Hepatocyte (in vitro differentiated cells): ENCODE results near the gene HELZ2. TPM values are rescaled to one million over a fixed set of nuclear protein-coding genes. Genes with fewer than 3 reads are reported as not detected.

Experiments used
- DNase-seq: peaks from one replicate; pipeline ENCODE4 v3.0.0-alpha.2; 2016; ENCODE audit warnings: low spot score
- H2AFZ ChIP-seq: fragments of 200-600 bp; sonication (generic); 2 replicates; pipeline ENCODE4 v1.6.0; 2016; ENCODE audit warnings: antibody characterized with exemption, mild to moderate bottlenecking
- H3K27ac ChIP-seq: fragments of 200-600 bp; sonication (generic); 2 replicates; pipeline ENCODE4 v1.5.1; 2016; ENCODE audit warnings: mild to moderate bottlenecking
- H3K27me3 ChIP-seq: fragments of 200-600 bp; sonication (generic); 2 replicates; pipeline ENCODE4 v1.6.1; 2016
- H3K36me3 ChIP-seq: fragments of 200-600 bp; sonication (generic); replicated peaks from 2 replicates; pipeline ENCODE4 v1.5.1; 2016; ENCODE audit warnings: low read depth; ENCODE audit not compliant: insufficient read depth
- H3K4me1 ChIP-seq: fragments of 200-600 bp; sonication (generic); 2 replicates; pipeline ENCODE4 v1.5.1; 2016; ENCODE audit warnings: mild to moderate bottlenecking, moderate library complexity; ENCODE audit not compliant: insufficient read depth
- H3K4me2 ChIP-seq: fragments of 200-600 bp; sonication (generic); 2 replicates; pipeline ENCODE4 v1.6.0; 2016
- H3K4me3 ChIP-seq: fragments of 200-600 bp; sonication (generic); 2 replicates; pipeline ENCODE4 v1.5.1; 2016; ENCODE audit warnings: mild to moderate bottlenecking
- H3K79me2 ChIP-seq: fragments of 200-600 bp; sonication (generic); 2 replicates; pipeline ENCODE4 v1.6.0; 2017; ENCODE audit warnings: mild to moderate bottlenecking
- H3K9me2 ChIP-seq: fragments of 200-600 bp; sonication (generic); replicated peaks from 2 replicates; pipeline ENCODE4 v1.6.0; 2017; ENCODE audit warnings: mild to moderate bottlenecking; ENCODE audit not compliant: insufficient read depth
- H3K9me3 ChIP-seq: fragments of 200-600 bp; sonication (generic); 2 replicates; pipeline ENCODE4 v1.5.1; 2016; ENCODE audit warnings: low read depth, mild to moderate bottlenecking
- H4K20me1 ChIP-seq: fragments of 200-600 bp; sonication (generic); 2 replicates; pipeline ENCODE4 v1.6.0; 2016; ENCODE audit warnings: mild to moderate bottlenecking; ENCODE audit not compliant: insufficient read depth, poor library complexity, severe bottlenecking
- EZH2 ChIP-seq: fragments of 200-600 bp; sonication (generic); IDR thresholded peaks from 2 replicates; pipeline ENCODE4 v1.6.1; 2016; ENCODE audit warnings: antibody characterized with exemption, mild to moderate bottlenecking, borderline replicate concordance
- EZH2phosphoT487 ChIP-seq: fragments of 200-600 bp; sonication (generic); IDR thresholded peaks from one replicate; pipeline ENCODE4 v1.6.1; 2018; ENCODE audit warnings: antibody characterized with exemption, mild to moderate bottlenecking, low read depth, moderate library complexity; ENCODE audit not compliant: unreplicated experiment, severe bottlenecking
- WGBS: methylation state at CpG from one replicate; pipeline ENCODE4 v1.1.6; 2016; ENCODE audit warnings: low lambda C conversion rate; ENCODE audit errors: missing lambda C conversion rate; 5-methylcytosine and 5-hydroxymethylcytosine counted together
- polyA plus RNA-seq: library from polyadenylated mRNA; unstranded; fragments of >200 nt; fragmentation: Nextera tagmentation; extraction: Ambion mirVana; gene quantifications from 2 replicates; pipeline ENCODE4 v1.2.1, GENCODE V29; 2016
- total RNA-seq: library from RNA; depleted of rRNA; stranded (reverse); fragments of >200 nt; gene quantifications from 2 replicates; pipeline ENCODE4 v1.2.3, GENCODE V29; 2014
- TF ChIP-seq, protein P1 (sequence below): fragments of 200-600 bp; sonication (generic); IDR thresholded peaks from 2 replicates; pipeline ENCODE4 v1.5.1; 2016; ENCODE audit warnings: antibody characterized with exemption, mild to moderate bottlenecking; ENCODE audit not compliant: poor library complexity

HELZ2 gene
- total and polyA plus RNA-seq, 2 experiments from 2014 or later = 4.6 to 17.0 TPM

DNA sequence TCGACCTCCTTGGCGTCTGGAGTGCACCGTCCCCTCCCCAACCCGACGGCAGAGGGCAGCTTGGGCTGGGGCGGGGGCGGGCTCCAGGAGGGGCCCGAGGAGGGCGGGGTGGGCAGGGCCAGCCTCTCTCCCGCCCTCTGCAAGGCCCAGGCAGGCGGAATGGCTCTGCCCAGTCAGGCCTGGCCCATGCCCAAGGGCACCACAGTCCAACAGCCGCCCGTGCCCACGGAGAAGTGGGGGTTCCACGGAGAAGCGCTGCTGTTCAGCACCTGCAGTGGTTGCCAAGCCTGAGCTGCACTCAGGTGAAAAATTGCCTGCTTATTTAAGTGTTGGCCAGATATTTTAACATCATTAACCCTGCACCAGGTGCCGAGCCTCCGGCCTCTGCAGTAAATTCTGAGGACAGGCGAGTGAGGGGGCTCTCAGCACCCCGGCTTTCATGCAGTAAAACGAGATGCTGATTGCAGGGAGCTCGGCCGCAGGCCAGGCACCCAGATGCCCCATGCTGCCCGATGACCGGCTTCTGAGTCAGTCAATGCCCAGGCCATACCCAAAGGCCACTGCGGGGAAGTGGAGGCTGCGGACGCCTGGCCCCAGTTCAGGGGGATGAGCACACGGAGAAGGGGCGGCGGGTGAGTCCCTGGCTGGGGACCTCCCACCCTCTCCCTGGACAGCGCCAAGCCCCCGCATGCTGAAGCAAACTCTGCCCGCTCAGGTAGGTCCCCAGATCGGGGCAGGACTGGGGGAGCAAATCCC lies 26.1 kb downstream of the HELZ2 start, which contains the start of gene SRMS:
TSS of gene SRMS (minus strand) at position 25 of the 756 bp plus-strand sequence. CDS start 286 bp downstream, outside the sequence.
- Histone ChIP-seq H2AFZ (no peak within 1 kb of the TSS), H3K27ac (no peak within 1 kb of the TSS), H3K4me1 (no peaks in the 10 kb centered on the region), H3K4me2 (no peak within 1 kb of the TSS), H4K20me1 (no peaks in the 10 kb centered on the region), H3K4me3 (no peak within 1 kb of the TSS), H3K27me3 (no peaks in the 10 kb centered on the region), H3K79me2 (no peaks in the 10 kb centered on the region), H3K9me2 (no peaks in the 10 kb centered on the region), H3K36me3 (no peaks in the 10 kb centered on the region), H3K9me3 (no peaks in the 10 kb centered on the region)
- 84% methylated on average over 27 of the region's 35 CpGs for WGBS
- no peak for TF ChIP-seq EZH2
- TF ChIP-seq EZH2phosphoT487 = no peak
- TF ChIP-seq, protein P1, sequence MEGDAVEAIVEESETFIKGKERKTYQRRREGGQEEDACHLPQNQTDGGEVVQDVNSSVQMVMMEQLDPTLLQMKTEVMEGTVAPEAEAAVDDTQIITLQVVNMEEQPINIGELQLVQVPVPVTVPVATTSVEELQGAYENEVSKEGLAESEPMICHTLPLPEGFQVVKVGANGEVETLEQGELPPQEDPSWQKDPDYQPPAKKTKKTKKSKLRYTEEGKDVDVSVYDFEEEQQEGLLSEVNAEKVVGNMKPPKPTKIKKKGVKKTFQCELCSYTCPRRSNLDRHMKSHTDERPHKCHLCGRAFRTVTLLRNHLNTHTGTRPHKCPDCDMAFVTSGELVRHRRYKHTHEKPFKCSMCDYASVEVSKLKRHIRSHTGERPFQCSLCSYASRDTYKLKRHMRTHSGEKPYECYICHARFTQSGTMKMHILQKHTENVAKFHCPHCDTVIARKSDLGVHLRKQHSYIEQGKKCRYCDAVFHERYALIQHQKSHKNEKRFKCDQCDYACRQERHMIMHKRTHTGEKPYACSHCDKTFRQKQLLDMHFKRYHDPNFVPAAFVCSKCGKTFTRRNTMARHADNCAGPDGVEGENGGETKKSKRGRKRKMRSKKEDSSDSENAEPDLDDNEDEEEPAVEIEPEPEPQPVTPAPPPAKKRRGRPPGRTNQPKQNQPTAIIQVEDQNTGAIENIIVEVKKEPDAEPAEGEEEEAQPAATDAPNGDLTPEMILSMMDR = no peak
- DNase-seq = no peak

DNA sequence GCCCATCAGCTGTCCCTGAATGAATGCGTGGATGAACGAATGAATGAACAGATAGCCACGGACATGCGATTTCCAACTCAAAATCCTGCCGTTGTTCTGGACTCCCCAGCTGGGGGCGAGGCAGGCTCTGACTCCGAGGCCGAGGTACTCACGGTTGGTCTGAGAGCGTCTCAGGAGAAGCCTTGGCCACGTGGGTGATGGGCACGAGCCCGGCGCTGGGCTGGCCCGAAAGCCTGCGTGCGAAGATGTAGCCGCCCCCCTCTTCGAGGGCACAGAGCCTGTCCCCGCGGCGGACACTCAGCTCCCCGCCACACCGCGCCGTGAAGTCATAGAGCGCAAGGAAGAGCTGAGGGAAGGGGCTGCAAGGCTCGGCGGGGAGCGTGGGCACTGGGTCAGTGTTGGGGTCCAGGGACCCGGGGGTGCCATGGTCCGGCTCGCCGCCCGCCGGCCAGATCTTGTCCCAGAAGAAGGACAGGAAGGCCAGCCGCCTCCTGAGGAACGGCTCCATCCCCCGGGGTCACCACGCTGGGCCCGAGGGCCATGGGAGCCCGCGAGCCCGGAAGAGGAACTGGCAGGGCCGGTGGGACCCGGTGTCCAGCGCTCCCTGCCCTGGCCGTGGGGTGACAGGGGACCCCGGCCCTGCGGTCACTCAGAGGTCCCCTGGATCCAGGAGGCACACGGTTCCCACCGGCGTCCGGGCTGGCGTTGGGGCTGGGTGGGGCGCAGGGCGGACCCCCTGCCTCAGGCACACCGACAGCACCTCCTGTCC lies 26.9 kb downstream of the HELZ2 start:
- H4K20me1 ChIP-seq = no peaks in the 10 kb centered on the region
- H3K4me1 ChIP-seq = no peaks in the 10 kb centered on the region
- no peaks in the 10 kb centered on the region for H3K9me2 ChIP-seq
- H3K79me2 ChIP-seq = no peaks in the 10 kb centered on the region
- H3K27me3 ChIP-seq = no peaks in the 10 kb centered on the region
- H3K27ac ChIP-seq = no peak overlapping the region
- H3K4me2 ChIP-seq = no peak overlapping the region
- no peaks in the 10 kb centered on the region for H3K36me3 ChIP-seq
- 82% methylated on average over 33 of the region's 58 CpGs for WGBS
- DNase-seq = no peak
- no peak for TF ChIP-seq EZH2phosphoT487
- no peak for TF ChIP-seq EZH2
- TF ChIP-seq, protein P1 = no peak
- no peak overlapping the region for H2AFZ ChIP-seq
- no peaks in the 10 kb centered on the region for H3K9me3 ChIP-seq
- no peak overlapping the region for H3K4me3 ChIP-seq

DNA sequence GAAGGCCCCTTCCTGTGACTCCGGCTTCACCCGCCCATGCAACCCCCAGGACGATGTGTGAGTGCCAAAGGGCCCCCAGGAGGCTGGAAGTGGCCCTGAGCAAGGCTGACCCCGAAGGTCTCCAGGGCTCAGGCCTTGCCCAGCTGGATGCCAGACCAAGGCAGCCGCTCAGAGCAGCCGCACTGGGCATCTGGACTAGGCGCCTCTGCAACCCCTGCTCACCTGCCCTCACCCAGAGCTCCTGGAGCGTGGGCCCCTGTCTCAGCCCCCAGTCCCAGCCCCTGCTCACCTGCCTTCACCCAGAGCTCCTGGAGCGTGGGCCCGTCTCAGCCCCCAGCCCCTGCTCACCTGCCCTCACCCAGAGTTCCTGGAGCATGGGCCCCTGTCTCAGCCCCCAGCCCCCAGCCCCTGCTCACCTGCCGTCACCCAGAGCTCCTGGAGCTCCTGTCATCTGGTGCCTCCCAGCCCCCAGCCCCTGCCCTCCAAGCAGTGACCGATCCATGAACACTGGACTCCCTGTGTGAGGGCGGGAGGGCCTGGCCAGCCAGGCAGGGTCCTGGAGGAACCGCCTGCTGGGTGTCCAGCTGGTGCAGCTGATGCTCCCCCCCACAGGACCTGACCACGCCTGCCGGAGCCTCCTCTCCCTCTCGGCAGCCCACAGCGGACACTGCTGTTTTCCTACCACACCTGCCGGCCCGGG lies 27.6 kb downstream of the HELZ2 start:
- no peaks in the 10 kb centered on the region for H3K27me3 ChIP-seq
- no peak overlapping the region for H3K27ac ChIP-seq
- 82% methylated on average over 15 of the region's 20 CpGs for WGBS

More for the DNA sequence above, 27.6 kb downstream of the HELZ2 start:
- Histone ChIP-seq H3K9me2 (no peaks in the 10 kb centered on the region), H3K4me2 (no peak overlapping the region), H3K4me3 (no peak overlapping the region), H3K4me1 (no peaks in the 10 kb centered on the region), H3K36me3 (no peaks in the 10 kb centered on the region), H4K20me1 (no peaks in the 10 kb centered on the region), H3K9me3 (no peaks in the 10 kb centered on the region), H2AFZ (no peak overlapping the region), H3K79me2 (no peaks in the 10 kb centered on the region)
- DNase-seq = no peak
- TF ChIP-seq EZH2 (no peak), EZH2phosphoT487 (no peak)
- TF ChIP-seq, protein P1 = no peak
